Measurements from ENCODE around the gene HIC1.
A peak's percentile ranks its signal among the peaks of the same experiment; 100 is the strongest.

HIC1 gene

DNA sequence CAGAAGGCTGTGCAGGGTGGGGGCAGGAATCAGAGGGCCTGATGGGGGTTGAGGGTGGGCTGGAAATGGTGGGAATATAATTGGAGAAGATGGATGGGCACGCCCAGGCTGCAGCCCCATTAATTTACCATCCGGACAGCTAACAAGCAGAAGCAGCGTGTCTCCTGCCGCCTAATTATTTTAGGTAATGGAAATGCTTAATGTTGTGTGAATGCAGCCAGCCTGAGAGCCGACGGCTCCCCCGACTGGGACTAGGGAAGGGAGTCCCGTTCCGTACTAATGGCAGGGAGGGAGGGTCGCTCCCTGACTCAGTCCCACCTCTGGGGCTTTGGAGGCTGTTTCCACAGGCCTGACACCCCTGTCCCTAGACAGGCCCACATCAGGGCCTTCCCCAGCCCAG, 17.7 kb upstream of the HIC1 start:
- no peaks in the 10 kb centered on the region for H4K20me1 ChIP-seq (ENCODE audit: low read depth, low read length)
- TF ChIP-seq, protein P1, sequence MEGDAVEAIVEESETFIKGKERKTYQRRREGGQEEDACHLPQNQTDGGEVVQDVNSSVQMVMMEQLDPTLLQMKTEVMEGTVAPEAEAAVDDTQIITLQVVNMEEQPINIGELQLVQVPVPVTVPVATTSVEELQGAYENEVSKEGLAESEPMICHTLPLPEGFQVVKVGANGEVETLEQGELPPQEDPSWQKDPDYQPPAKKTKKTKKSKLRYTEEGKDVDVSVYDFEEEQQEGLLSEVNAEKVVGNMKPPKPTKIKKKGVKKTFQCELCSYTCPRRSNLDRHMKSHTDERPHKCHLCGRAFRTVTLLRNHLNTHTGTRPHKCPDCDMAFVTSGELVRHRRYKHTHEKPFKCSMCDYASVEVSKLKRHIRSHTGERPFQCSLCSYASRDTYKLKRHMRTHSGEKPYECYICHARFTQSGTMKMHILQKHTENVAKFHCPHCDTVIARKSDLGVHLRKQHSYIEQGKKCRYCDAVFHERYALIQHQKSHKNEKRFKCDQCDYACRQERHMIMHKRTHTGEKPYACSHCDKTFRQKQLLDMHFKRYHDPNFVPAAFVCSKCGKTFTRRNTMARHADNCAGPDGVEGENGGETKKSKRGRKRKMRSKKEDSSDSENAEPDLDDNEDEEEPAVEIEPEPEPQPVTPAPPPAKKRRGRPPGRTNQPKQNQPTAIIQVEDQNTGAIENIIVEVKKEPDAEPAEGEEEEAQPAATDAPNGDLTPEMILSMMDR (IDR thresholded peaks at IDR 0.05; ENCODE audit: insufficient read depth, low read length, poor library complexity, severe bottlenecking), result no peak
- no peak for TF ChIP-seq EZH2phosphoT487 (conservative IDR thresholded peaks at IDR 0.05; ENCODE audit: low read length)
- H3K9me3 ChIP-seq (ENCODE audit: insufficient read depth, low read length), result no peaks in the 10 kb centered on the region
- H2AFZ ChIP-seq (ENCODE audit: low read depth, low read length, severe bottlenecking), result no peak overlapping the region
- H3K36me3 ChIP-seq (ENCODE audit: low read length), result no peaks in the 10 kb centered on the region
- H3K27ac ChIP-seq (ENCODE audit: low read depth, low read length), result no peak overlapping the region
- peaks cover under 1% of the 10 kb centered on the region; the same call in 1 of the 2 replicates for H3K79me2 ChIP-seq (ENCODE audit: insufficient read depth, low read length)
- no peaks in the 10 kb centered on the region for H3K9me2 ChIP-seq (replicated peaks; ENCODE audit: insufficient read depth, low read length)
- no peaks in the 10 kb centered on the region for H3F3A ChIP-seq (ENCODE audit: insufficient read depth)
- no peaks in the 10 kb centered on the region for H3K27me3 ChIP-seq (ENCODE audit: low read length)
- no peak overlapping the region for H3K9ac ChIP-seq (ENCODE audit: low read length)
- no peak overlapping the region for H3K4me2 ChIP-seq (ENCODE audit: low read depth, low read length, poor library complexity, severe bottlenecking)
- H3K4me3 ChIP-seq (ENCODE audit: insufficient read depth, low read length, poor library complexity, severe bottlenecking), result no peak overlapping the region

DNA sequence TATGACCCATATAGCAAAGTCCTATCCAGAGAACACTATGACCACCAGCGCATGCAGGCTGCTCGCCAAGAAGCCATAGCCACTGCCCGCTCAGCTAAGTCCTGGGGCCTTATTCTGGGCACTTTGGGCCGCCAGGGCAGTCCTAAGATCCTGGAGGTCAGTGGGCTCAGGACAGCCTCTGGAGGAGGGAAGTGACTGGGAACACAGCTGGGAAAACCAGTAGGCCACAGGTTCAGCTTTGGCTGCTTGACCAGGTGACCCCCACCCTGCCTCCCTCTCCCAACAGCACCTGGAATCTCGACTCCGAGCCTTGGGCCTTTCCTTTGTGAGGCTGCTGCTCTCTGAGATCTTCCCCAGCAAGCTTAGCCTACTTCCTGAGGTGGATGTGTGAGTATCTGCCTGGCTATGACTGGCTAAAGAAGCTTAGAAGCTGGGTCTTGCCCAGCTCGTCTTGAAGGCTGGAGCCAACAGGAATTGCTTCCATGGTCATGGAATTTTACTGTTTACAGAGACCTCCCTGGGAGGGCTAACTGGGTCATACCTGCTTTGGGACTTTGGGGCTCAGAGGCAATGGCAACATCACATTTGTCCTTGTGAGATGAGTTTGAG, 14.6 kb upstream of the HIC1 start:
- no peak overlapping the region for H2AFZ ChIP-seq (ENCODE audit: low read depth, low read length, severe bottlenecking)
- no peaks in the 10 kb centered on the region for H3K9me3 ChIP-seq (ENCODE audit: insufficient read depth, low read length)
- no peaks in the 10 kb centered on the region for H3K36me3 ChIP-seq (ENCODE audit: low read length)
- H3K79me2 ChIP-seq (ENCODE audit: insufficient read depth, low read length), result peaks cover 6% of the 10 kb centered on the region; the same call in 1 of the 2 replicates
- H3K27me3 ChIP-seq (ENCODE audit: low read length), result no peaks in the 10 kb centered on the region
- H3K9ac ChIP-seq (ENCODE audit: low read length), result no peak overlapping the region
- no peaks in the 10 kb centered on the region for H3K9me2 ChIP-seq (replicated peaks; ENCODE audit: insufficient read depth, low read length)
- no peak overlapping the region for H3K27ac ChIP-seq (ENCODE audit: low read depth, low read length)
- no peaks in the 10 kb centered on the region for H4K20me1 ChIP-seq (ENCODE audit: low read depth, low read length)
- TF ChIP-seq EZH2phosphoT487 (conservative IDR thresholded peaks at IDR 0.05; ENCODE audit: low read length), result no peak
- TF ChIP-seq, protein P1 (IDR thresholded peaks at IDR 0.05; ENCODE audit: insufficient read depth, low read length, poor library complexity, severe bottlenecking), result no peak
- no peak overlapping the region for H3K4me2 ChIP-seq (ENCODE audit: low read depth, low read length, poor library complexity, severe bottlenecking)
- H3F3A ChIP-seq (ENCODE audit: insufficient read depth), result no peaks in the 10 kb centered on the region; the same call in 1 of the 2 replicates
- no peak overlapping the region for H3K4me3 ChIP-seq (ENCODE audit: insufficient read depth, low read length, poor library complexity, severe bottlenecking)

DNA sequence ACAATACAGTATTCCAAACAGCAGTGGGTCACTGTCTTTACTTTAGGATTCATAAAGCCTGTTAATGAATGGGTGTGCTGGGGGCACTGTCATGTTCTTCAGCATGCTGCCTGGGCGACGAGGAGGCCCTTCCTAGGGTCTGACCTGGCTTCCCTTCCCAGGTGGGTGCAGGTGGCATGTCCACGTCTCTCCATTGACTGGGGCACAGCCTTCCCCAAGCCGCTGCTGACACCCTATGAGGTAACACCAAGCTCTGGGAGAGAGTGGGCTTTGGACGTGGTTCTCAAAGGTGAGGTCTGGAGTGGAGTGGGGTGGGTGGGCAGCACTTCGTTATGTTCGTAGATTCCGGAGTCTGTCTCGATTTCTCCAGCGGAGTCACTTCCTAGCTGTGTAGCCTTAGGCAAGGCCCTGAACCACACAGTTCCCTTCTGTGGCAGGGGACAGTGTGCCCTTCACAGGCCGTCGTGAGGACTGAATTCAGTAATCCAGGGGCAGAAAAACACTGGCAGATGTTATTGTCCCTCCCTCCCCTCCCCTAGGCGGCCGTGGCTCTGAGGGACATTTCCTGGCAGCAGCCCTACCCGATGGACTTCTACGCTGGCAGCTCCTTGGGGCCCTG, 13.9 kb upstream of the HIC1 start:
- peak overlapping the region; percentile 50 for H3K4me3 ChIP-seq (ENCODE audit: insufficient read depth, low read length, poor library complexity, severe bottlenecking)
- peak overlapping the region; percentile 75; the same call in 1 of the 2 replicates for H3K9ac ChIP-seq (ENCODE audit: low read length)
- peaks cover 6% of the 10 kb centered on the region; the same call in 1 of the 2 replicates for H3K79me2 ChIP-seq (ENCODE audit: insufficient read depth, low read length)
- TF ChIP-seq EZH2phosphoT487 (conservative IDR thresholded peaks at IDR 0.05; ENCODE audit: low read length), result no peak
- TF ChIP-seq, protein P1 (IDR thresholded peaks at IDR 0.05; ENCODE audit: insufficient read depth, low read length, poor library complexity, severe bottlenecking), result no peak
- H3K9me3 ChIP-seq (ENCODE audit: insufficient read depth, low read length), result no peaks in the 10 kb centered on the region
- no peaks in the 10 kb centered on the region for H3K27me3 ChIP-seq (ENCODE audit: low read length)
- H2AFZ ChIP-seq (ENCODE audit: low read depth, low read length, severe bottlenecking), result peak overlapping the region; percentile 52
- no peaks in the 10 kb centered on the region; the same call in 1 of the 2 replicates for H3F3A ChIP-seq (ENCODE audit: insufficient read depth)
- no peaks in the 10 kb centered on the region for H3K36me3 ChIP-seq (ENCODE audit: low read length)
- H3K27ac ChIP-seq (ENCODE audit: low read depth, low read length), result no peak overlapping the region
- H3K4me2 ChIP-seq (ENCODE audit: low read depth, low read length, poor library complexity, severe bottlenecking), result peak overlapping the region; percentile 67
- no peaks in the 10 kb centered on the region for H3K9me2 ChIP-seq (replicated peaks; ENCODE audit: insufficient read depth, low read length)
- no peaks in the 10 kb centered on the region for H4K20me1 ChIP-seq (ENCODE audit: low read depth, low read length)

Data from SU-DHL-6 (cell line).